Measurements from ENCODE around the gene METTL25B. TPM values are rescaled to one million over a fixed set of nuclear protein-coding genes. Genes with fewer than 3 reads are reported as not detected.
A peak's percentile ranks its signal among the peaks of the same experiment; 100 is the strongest.

Gene METTL25B
- total and polyA plus RNA-seq, 2 donors: 10.7 to 39.4 TPM

GRCh38 chr1:156705918-156706656 is 22.2 kb upstream of the METTL25B start:
- H3K27me3 ChIP-seq (ENCODE audit: control insufficient read depth in 2 of 2, insufficient read depth in 1 of 2, low read length in 1 of 2): peaks cover 22 to 80% of the 10 kb centered on the region in 2 donors
- 1% methylated on average over 45 of the region's 45 CpGs for WGBS
- H3K27ac ChIP-seq (ENCODE audit: low read depth in 1 of 2, low read length in 1 of 2): peak overlapping the region; percentile 50 to 55
- peak overlapping the region; percentile 36 to 43 for H3K4me3 ChIP-seq (ENCODE audit: low read length in 2 of 2)
- no peaks in the 10 kb centered on the region for H3K36me3 ChIP-seq (ENCODE audit: control insufficient read depth in 2 of 2, insufficient read depth in 2 of 2, low read length in 1 of 2)
- peaks cover 0 to 5% of the 10 kb centered on the region in 2 donors for H3K9me3 ChIP-seq (ENCODE audit: control insufficient read depth in 2 of 2, insufficient read depth in 1 of 2, low read length in 1 of 2)
- H3K4me1 ChIP-seq (ENCODE audit: control insufficient read depth in 2 of 2, insufficient read depth in 2 of 2, low read length in 2 of 2): peaks cover 14 to 49% of the 10 kb centered on the region in 2 donors
- peak in 6 of 9 donors; percentile 48 to 80 (median 58) for DNase-seq (ENCODE audit: low read depth in 6 of 9, low spot score in 9 of 9)

- Histone ChIP-seq H3K4me3 (ENCODE audit: low read length in 2 of 2) (peak overlapping the region; percentile 36 to 43), H3K4me1 (ENCODE audit: control insufficient read depth in 2 of 2, insufficient read depth in 2 of 2, low read length in 2 of 2) (peaks cover 14 to 44% of the 10 kb centered on the region in 2 donors), H3K27me3 (ENCODE audit: control insufficient read depth in 2 of 2, insufficient read depth in 1 of 2, low read length in 1 of 2) (peaks cover 22 to 72% of the 10 kb centered on the region in 2 donors), H3K36me3 (ENCODE audit: control insufficient read depth in 2 of 2, insufficient read depth in 2 of 2, low read length in 1 of 2) (peaks cover 0 to 4% of the 10 kb centered on the region in 2 donors), H3K27ac (ENCODE audit: low read depth in 1 of 2, low read length in 1 of 2) (peak overlapping the region; percentile 50 to 55), H3K9me3 (ENCODE audit: control insufficient read depth in 2 of 2, insufficient read depth in 1 of 2, low read length in 1 of 2) (peaks cover 0 to 5% of the 10 kb centered on the region in 2 donors)
- DNase-seq (ENCODE audit: low read depth in 6 of 9, low spot score in 9 of 9): no peak
- WGBS: 6% methylated on average over 29 of the region's 29 CpGs
Measured at GRCh38 chr1:156706657-156707416, 21.4 kb upstream of the METTL25B start.

DNA sequence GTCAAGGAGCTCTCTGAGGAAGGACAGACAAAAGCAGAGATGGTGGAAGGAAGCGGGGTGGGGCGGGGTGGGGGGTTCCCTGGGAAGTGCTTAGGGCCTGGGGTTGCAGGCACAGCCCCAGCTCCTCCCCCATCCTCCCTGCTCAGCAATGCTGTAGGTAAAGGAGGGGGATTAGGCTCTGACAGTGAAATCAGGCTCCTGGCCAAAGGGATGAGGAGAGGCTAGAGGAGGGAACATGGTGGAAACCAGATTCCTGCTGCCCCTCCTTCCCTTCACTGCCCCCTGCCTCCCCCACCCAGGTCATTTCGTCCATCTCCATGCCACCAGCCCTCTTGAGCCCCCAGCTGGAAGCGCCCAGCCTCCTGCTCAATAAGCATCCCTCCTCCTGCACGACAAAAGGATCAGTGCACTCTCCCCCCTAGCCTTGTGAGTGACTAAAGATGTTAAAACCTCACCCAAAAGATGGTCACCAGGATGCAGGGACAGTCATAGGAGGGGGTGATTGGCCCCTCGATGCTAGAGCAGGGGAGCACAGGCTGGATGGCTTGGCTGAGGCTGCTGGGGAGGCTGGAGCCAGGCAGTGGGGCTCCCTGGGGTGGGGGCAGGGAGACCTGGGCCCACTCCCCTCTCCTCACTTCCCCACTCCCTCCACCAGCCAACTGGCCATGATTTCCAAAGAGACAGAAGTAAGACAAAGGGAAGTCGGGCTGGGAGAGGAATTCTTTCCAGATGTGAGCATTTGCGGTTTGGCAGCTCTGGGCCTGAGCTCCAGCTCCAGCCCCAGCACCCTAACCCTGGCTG is 20.7 kb upstream of the METTL25B start:
- H3K4me3 ChIP-seq (ENCODE audit: low read length in 2 of 2): no peak overlapping the region
- 68% methylated on average over 8 of the region's 8 CpGs for WGBS
- peaks cover 14 to 44% of the 10 kb centered on the region in 2 donors for H3K4me1 ChIP-seq (ENCODE audit: control insufficient read depth in 2 of 2, insufficient read depth in 2 of 2, low read length in 2 of 2)
- peaks cover 0 to 4% of the 10 kb centered on the region in 2 donors for H3K36me3 ChIP-seq (ENCODE audit: control insufficient read depth in 2 of 2, insufficient read depth in 2 of 2, low read length in 1 of 2)
- H3K9me3 ChIP-seq (ENCODE audit: control insufficient read depth in 2 of 2, insufficient read depth in 1 of 2, low read length in 1 of 2): peaks cover 0 to 5% of the 10 kb centered on the region in 2 donors
- H3K27me3 ChIP-seq (ENCODE audit: control insufficient read depth in 2 of 2, insufficient read depth in 1 of 2, low read length in 1 of 2): peaks cover 22 to 68% of the 10 kb centered on the region in 2 donors
- DNase-seq (ENCODE audit: low read depth in 6 of 9, low spot score in 9 of 9): no peak
- peak overlapping the region in 1 of 2 donors; percentile 55 for H3K27ac ChIP-seq (ENCODE audit: low read depth in 1 of 2, low read length in 1 of 2)

GRCh38 chr1:156708218-156708661 is 20.0 kb upstream of the METTL25B start:
- H3K9me3 ChIP-seq (ENCODE audit: control insufficient read depth in 2 of 2, insufficient read depth in 1 of 2, low read length in 1 of 2): peaks cover 0 to 5% of the 10 kb centered on the region in 2 donors

DNA sequence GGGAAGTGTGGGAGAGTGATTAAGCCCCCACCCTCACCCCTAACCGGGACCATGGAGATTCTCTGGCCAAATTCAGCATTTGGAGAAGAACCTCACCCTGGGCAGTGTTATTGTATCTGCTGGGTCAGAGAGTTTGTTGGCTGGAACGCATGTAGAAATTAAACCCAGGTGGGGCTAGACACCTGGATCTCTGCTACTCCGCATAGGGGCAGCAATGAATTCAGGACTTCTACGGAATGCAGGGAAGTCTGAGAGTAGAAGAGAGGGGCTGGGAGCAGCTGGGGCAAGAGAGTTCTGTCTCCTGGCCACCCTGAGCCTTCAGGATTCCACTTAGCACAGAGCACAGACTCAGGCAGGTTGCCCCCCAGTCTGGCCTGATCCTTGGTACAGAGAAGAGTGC is 19.2 kb upstream of the METTL25B start:
- H3K27me3 ChIP-seq (ENCODE audit: control insufficient read depth in 2 of 2, insufficient read depth in 1 of 2, low read length in 1 of 2): peaks cover 14 to 54% of the 10 kb centered on the region in 2 donors
- 89% methylated on average over 4 of the region's 4 CpGs for WGBS
- peaks cover 0 to 4% of the 10 kb centered on the region in 2 donors for H3K36me3 ChIP-seq (ENCODE audit: control insufficient read depth in 2 of 2, insufficient read depth in 2 of 2, low read length in 1 of 2)
- H3K9me3 ChIP-seq (ENCODE audit: control insufficient read depth in 2 of 2, insufficient read depth in 1 of 2, low read length in 1 of 2): peaks cover 0 to 5% of the 10 kb centered on the region in 2 donors
- peaks cover 14 to 44% of the 10 kb centered on the region in 2 donors for H3K4me1 ChIP-seq (ENCODE audit: control insufficient read depth in 2 of 2, insufficient read depth in 2 of 2, low read length in 2 of 2)
- DNase-seq (ENCODE audit: low read depth in 6 of 9, low spot score in 9 of 9): no peak
- H3K27ac ChIP-seq (ENCODE audit: low read depth in 1 of 2, low read length in 1 of 2): no peak overlapping the region
- no peak overlapping the region for H3K4me3 ChIP-seq (ENCODE audit: low read length in 2 of 2)

More at GRCh38 chr1:156708218-156708661, 20.0 kb upstream of the METTL25B start:
- Histone ChIP-seq H3K27ac (ENCODE audit: low read depth in 1 of 2, low read length in 1 of 2) (no peak overlapping the region), H3K36me3 (ENCODE audit: control insufficient read depth in 2 of 2, insufficient read depth in 2 of 2, low read length in 1 of 2) (peaks cover 0 to 4% of the 10 kb centered on the region in 2 donors), H3K4me1 (ENCODE audit: control insufficient read depth in 2 of 2, insufficient read depth in 2 of 2, low read length in 2 of 2) (peaks cover 14 to 44% of the 10 kb centered on the region in 2 donors), H3K4me3 (ENCODE audit: low read length in 2 of 2) (no peak overlapping the region), H3K27me3 (ENCODE audit: control insufficient read depth in 2 of 2, insufficient read depth in 1 of 2, low read length in 1 of 2) (peaks cover 18 to 62% of the 10 kb centered on the region in 2 donors)
- no peak for DNase-seq (ENCODE audit: low read depth in 6 of 9, low spot score in 9 of 9)
- WGBS: 66% methylated on average over 4 of the region's 4 CpGs

DNA sequence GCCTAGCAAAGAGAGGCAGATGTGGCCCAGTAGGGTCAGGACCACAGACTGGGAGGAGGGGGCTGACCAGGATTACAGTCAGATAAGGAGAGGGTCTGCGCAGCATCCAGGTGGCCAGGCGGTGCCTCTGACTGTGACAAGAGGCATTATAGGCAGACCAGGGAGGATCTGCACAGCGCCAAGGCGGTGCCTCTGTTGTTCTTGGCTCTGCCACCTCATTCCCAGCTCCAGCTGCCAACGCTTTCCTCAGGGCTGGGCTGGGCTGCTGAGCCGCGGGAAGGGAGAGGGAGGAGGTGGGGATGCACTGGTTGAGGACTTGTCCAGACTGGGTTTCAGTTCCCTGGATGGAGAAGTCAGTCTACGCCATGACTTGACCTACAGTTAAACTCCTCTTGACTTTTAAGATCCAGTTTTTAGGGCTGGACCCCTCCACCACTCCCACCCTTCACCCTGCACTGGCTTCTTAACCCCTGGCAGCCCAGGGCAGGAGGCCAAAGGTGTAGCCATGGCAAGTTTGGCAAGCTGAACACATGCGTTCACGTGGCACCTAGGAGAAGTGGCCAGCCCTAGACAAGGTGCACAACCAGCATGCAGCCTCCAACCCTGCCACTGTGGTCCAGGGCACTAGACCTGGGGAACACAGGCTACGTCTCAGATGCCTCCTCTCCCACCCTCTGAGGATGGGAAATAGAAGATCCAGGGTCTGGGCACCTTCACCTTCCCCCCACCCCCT is 18.3 kb upstream of the METTL25B start:
- Histone ChIP-seq H3K27me3 (ENCODE audit: control insufficient read depth in 2 of 2, insufficient read depth in 1 of 2, low read length in 1 of 2) (peaks cover 8 to 45% of the 10 kb centered on the region in 2 donors), H3K4me3 (ENCODE audit: low read length in 2 of 2) (no peak overlapping the region), H3K9me3 (ENCODE audit: control insufficient read depth in 2 of 2, insufficient read depth in 1 of 2, low read length in 1 of 2) (peaks cover 0 to 5% of the 10 kb centered on the region in 2 donors), H3K27ac (ENCODE audit: low read depth in 1 of 2, low read length in 1 of 2) (no peak overlapping the region), H3K36me3 (ENCODE audit: control insufficient read depth in 2 of 2, insufficient read depth in 2 of 2, low read length in 1 of 2) (peaks cover 0 to 4% of the 10 kb centered on the region in 2 donors), H3K4me1 (ENCODE audit: control insufficient read depth in 2 of 2, insufficient read depth in 2 of 2, low read length in 2 of 2) (peaks cover 12 to 40% of the 10 kb centered on the region in 2 donors)
- 87% methylated on average over 11 of the region's 11 CpGs for WGBS
- DNase-seq (ENCODE audit: low read depth in 6 of 9, low spot score in 9 of 9): no peak

DNA sequence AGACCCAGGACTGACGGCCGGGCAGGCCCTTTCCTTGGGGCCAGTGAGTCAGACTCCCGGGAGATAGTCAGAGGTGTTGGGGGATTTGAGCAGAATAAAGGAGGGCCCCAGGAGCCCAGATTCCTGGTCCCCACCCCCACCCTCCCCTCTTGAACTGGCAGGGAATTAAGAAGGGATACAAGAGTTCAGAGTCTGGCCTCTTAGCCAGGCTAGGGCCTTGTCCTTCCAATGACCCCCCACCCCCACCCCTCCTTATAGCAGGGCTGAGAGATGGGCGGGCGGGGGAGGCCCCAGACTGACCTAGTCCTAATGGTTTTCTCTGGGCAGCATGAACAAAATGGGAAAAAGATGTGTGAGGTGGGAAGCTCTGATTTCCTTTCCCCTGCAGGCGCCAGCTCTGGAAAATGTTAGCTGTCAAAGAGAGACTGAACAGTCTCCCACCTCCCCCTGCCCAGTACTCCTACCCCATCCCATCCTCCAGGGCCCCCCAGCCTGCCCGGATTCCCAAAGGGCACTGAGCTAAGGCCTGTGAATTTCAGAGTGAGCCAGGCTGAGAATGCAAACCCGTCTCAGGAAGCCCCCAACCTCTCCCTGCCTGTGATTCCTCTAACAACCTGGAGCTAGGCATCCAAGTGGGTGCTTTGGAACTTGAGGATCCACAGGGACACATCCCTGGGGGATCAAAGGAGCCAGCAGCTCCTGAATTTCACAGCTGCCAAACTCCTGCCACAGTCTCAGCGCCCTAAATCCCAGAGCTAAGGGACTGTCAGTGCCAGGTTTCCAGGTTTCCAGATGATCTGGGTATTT is 17.1 kb upstream of the METTL25B start:
- H3K4me3 ChIP-seq (ENCODE audit: low read length in 2 of 2): no peak overlapping the region
- H3K36me3 ChIP-seq (ENCODE audit: control insufficient read depth in 2 of 2, insufficient read depth in 2 of 2, low read length in 1 of 2): peaks cover 4% of the 10 kb centered on the region in 2 donors
- H3K9me3 ChIP-seq (ENCODE audit: control insufficient read depth in 2 of 2, insufficient read depth in 1 of 2, low read length in 1 of 2): peaks cover 0 to 4% of the 10 kb centered on the region in 2 donors
- H3K4me1 ChIP-seq (ENCODE audit: control insufficient read depth in 2 of 2, insufficient read depth in 2 of 2, low read length in 2 of 2): peaks cover 4 to 28% of the 10 kb centered on the region in 2 donors
- 97% methylated on average over 9 of the region's 9 CpGs for WGBS
- no peak overlapping the region for H3K27ac ChIP-seq (ENCODE audit: low read depth in 1 of 2, low read length in 1 of 2)
- H3K27me3 ChIP-seq (ENCODE audit: control insufficient read depth in 2 of 2, insufficient read depth in 1 of 2, low read length in 1 of 2): peaks cover 2 to 33% of the 10 kb centered on the region in 2 donors
- no peak for DNase-seq (ENCODE audit: low read depth in 6 of 9, low spot score in 9 of 9)

Measured in thymus (tissue), 11 donors.